Astrocyte (in vitro differentiated cells and primary cell): ENCODE data around the gene BNIPL. TPM values are rescaled to one million over a fixed set of nuclear protein-coding genes. Genes with fewer than 3 reads are reported as not detected.
A peak's percentile ranks its signal among the peaks of the same experiment; 100 is the strongest.

Experiments
- DNase-seq: peaks from one replicate; pipeline ENCODE4 v3.0.0-alpha.2; 2010; ENCODE audit warnings: low read depth
- FAIRE-seq: peaks from 2 replicates; lab custom pipeline; 2011; peaks lifted over from hg19 to GRCh38; lab: Jason Lieb, UNC
- H2AFZ ChIP-seq: 2 replicates; pipeline ENCODE4 v1.6.0; 2012; ENCODE audit warnings: low read depth, low read length, inconsistent platforms
- H3K27ac ChIP-seq: 2 replicates; pipeline ENCODE4 v1.5.1; 2011; ENCODE audit warnings: low read depth, low read length, inconsistent platforms
- H3K27me3 ChIP-seq: 2 replicates; pipeline ENCODE4 v1.6.0; 2011; ENCODE audit warnings: low read length, inconsistent platforms; ENCODE audit not compliant: insufficient read depth
- H3K36me3 ChIP-seq: 2 replicates; pipeline ENCODE4 v1.5.1; 2011; ENCODE audit warnings: low read length, inconsistent platforms; ENCODE audit not compliant: insufficient read depth
- H3K4me1 ChIP-seq: 2 replicates; pipeline ENCODE4 v1.5.1; 2011; ENCODE audit warnings: low read length, inconsistent platforms; ENCODE audit not compliant: insufficient read depth
- H3K4me2 ChIP-seq: 2 replicates; pipeline ENCODE4 v1.6.0; 2012; ENCODE audit warnings: low read length, inconsistent platforms
- H3K4me3 ChIP-seq: 2 replicates; pipeline ENCODE4 v1.5.1; 2011; ENCODE audit warnings: low read depth, mild to moderate bottlenecking, low read length, inconsistent platforms; ENCODE audit not compliant: insufficient read depth
- H3K79me2 ChIP-seq: 2 replicates; pipeline ENCODE4 v1.6.0; 2012; ENCODE audit warnings: mild to moderate bottlenecking, low read length, inconsistent platforms; ENCODE audit not compliant: insufficient read depth
- H3K9ac ChIP-seq: 2 replicates; pipeline ENCODE4 v1.6.0; 2012; ENCODE audit warnings: mild to moderate bottlenecking, low read length, inconsistent platforms
- H3K9me3 ChIP-seq: 2 replicates; pipeline ENCODE4 v1.5.1; 2012; ENCODE audit warnings: low read depth, mild to moderate bottlenecking, low read length, inconsistent platforms; ENCODE audit not compliant: insufficient read depth
- H4K20me1 ChIP-seq: 2 replicates; pipeline ENCODE4 v1.6.0; 2012; ENCODE audit warnings: low read length, inconsistent platforms; ENCODE audit not compliant: insufficient read depth
- H3K27ac Mint-ChIP-seq: one replicate; pipeline ENCODE4 v1.8.0; 2021; ENCODE audit warnings: mild to moderate bottlenecking, mixed read lengths; ENCODE audit not compliant: unreplicated experiment
- H3K27me3 Mint-ChIP-seq: one replicate; pipeline ENCODE4 v1.8.0; 2021; ENCODE audit warnings: low read depth, mixed read lengths; ENCODE audit not compliant: unreplicated experiment
- H3K36me3 Mint-ChIP-seq: one replicate; pipeline ENCODE4 v1.8.0; 2021; ENCODE audit warnings: low read depth, mixed read lengths; ENCODE audit not compliant: unreplicated experiment
- H3K4me1 Mint-ChIP-seq: one replicate; pipeline ENCODE4 v1.8.0; 2021; ENCODE audit warnings: low read depth, mixed read lengths; ENCODE audit not compliant: unreplicated experiment
- H3K4me3 Mint-ChIP-seq: one replicate; pipeline ENCODE4 v1.8.0; 2021; ENCODE audit warnings: mild to moderate bottlenecking, moderate library complexity, mixed read lengths; ENCODE audit not compliant: unreplicated experiment
- H3K9me3 Mint-ChIP-seq: one replicate; pipeline ENCODE4 v1.8.0; 2021; ENCODE audit warnings: mild to moderate bottlenecking, mixed read lengths; ENCODE audit not compliant: unreplicated experiment
- EZH2 ChIP-seq: IDR thresholded peaks from 2 replicates; pipeline ENCODE4 v1.6.1; 2012; ENCODE audit warnings: mild to moderate bottlenecking, low read length, inconsistent platforms; ENCODE audit not compliant: insufficient read depth
- total RNA-seq: library from RNA; stranded (reverse); gene quantifications from 2 replicates; pipeline ENCODE4 v1.2.1, GENCODE V29; 2021
- TF ChIP-seq, protein P1 (sequence below): IDR thresholded peaks from 2 replicates; pipeline ENCODE4 v1.5.1; 2011; ENCODE audit warnings: low read depth, mild to moderate bottlenecking, inconsistent platforms, low read length, moderate library complexity; ENCODE audit not compliant: insufficient read depth

The BNIPL gene
- total RNA-seq, 1 donor from 2014 or later: 0.73 TPM

DNA sequence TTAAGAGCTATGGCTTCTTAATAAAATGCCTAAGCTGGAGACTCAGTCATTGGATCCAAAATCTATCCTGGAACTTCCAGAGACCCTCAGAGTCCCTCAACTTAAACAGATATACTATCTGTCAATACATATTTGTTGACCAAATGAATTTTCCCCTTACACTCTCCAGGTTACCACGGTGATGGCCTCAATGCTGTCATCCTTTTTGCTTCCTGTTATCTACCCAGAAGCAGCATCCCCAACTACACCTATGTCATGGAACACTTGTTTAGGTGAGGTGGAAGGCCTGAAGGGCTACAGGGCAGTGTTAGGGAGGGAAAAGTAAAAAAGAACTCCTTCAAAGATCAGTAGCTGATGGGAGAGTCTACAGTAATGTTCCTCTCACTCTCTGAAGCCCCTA is 6.8 kb downstream of the BNIPL start:
- no peaks in the 10 kb centered on the region for H3K27me3 Mint-ChIP-seq
- Histone ChIP-seq H2AFZ (no peak overlapping the region), H3K79me2 (no peaks in the 10 kb centered on the region), H3K9me3 (no peaks in the 10 kb centered on the region), H3K4me1 (peaks cover 3% of the 10 kb centered on the region), H3K4me3 (no peak overlapping the region), H3K9ac (no peak overlapping the region), H3K4me2 (no peak overlapping the region), H3K36me3 (no peaks in the 10 kb centered on the region), H3K27me3 (no peaks in the 10 kb centered on the region), H4K20me1 (no peaks in the 10 kb centered on the region), H3K27ac (no peak overlapping the region)
- peaks cover 15% of the 10 kb centered on the region for H3K36me3 Mint-ChIP-seq
- no peak for DNase-seq
- FAIRE-seq: no peak
- H3K4me1 Mint-ChIP-seq: no peaks in the 10 kb centered on the region
- no peak overlapping the region for H3K4me3 Mint-ChIP-seq
- no peaks in the 10 kb centered on the region for H3K9me3 Mint-ChIP-seq
- no peak overlapping the region for H3K27ac Mint-ChIP-seq
- TF ChIP-seq EZH2: no peak
- TF ChIP-seq, protein P1, sequence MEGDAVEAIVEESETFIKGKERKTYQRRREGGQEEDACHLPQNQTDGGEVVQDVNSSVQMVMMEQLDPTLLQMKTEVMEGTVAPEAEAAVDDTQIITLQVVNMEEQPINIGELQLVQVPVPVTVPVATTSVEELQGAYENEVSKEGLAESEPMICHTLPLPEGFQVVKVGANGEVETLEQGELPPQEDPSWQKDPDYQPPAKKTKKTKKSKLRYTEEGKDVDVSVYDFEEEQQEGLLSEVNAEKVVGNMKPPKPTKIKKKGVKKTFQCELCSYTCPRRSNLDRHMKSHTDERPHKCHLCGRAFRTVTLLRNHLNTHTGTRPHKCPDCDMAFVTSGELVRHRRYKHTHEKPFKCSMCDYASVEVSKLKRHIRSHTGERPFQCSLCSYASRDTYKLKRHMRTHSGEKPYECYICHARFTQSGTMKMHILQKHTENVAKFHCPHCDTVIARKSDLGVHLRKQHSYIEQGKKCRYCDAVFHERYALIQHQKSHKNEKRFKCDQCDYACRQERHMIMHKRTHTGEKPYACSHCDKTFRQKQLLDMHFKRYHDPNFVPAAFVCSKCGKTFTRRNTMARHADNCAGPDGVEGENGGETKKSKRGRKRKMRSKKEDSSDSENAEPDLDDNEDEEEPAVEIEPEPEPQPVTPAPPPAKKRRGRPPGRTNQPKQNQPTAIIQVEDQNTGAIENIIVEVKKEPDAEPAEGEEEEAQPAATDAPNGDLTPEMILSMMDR: no peak

DNA sequence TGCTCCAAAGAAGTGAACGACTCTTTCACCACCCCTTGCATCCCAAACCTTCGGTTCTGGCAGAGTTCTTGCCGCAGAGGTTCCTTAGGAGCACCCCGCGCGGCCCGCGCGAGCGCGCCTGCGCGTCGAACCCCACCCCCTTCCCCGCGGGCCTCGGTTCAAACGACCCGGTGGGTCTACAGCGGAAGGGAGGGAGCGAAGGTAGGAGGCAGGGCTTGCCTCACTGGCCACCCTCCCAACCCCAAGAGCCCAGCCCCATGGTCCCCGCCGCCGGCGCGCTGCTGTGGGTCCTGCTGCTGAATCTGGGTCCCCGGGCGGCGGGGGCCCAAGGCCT is 11.2 kb downstream of the BNIPL start, which contains the start of gene C1orf56:
C1orf56 (plus strand) TSS at position 161 of the 334 bp plus-strand sequence; CDS start at position 258, 97 bp downstream.
- FAIRE-seq (no peak), DNase-seq (peak; percentile 53)
- Mint-ChIP-seq H3K36me3 (peaks cover 11% of the 10 kb centered on the region), H3K27me3 (no peaks in the 10 kb centered on the region), H3K9me3 (no peaks in the 10 kb centered on the region), H3K27ac (peak within 1 kb of the TSS; percentile 95), H3K4me3 (peak within 1 kb of the TSS; percentile 97), H3K4me1 (peaks cover 2% of the 10 kb centered on the region)
- Histone ChIP-seq H3K4me2 (peak within 1 kb of the TSS; percentile 95), H3K4me1 (peaks cover 11% of the 10 kb centered on the region), H3K9me3 (no peaks in the 10 kb centered on the region), H3K27ac (peak within 1 kb of the TSS; percentile 57), H3K79me2 (no peaks in the 10 kb centered on the region), H3K4me3 (peak within 1 kb of the TSS; percentile 77), H3K27me3 (no peaks in the 10 kb centered on the region), H2AFZ (peak within 1 kb of the TSS; percentile 58), H4K20me1 (peaks cover 25% of the 10 kb centered on the region), H3K9ac (peak within 1 kb of the TSS; percentile 83), H3K36me3 (peaks cover 15% of the 10 kb centered on the region)
- TF ChIP-seq EZH2: no peak
- TF ChIP-seq, protein P1: no peak

DNA sequence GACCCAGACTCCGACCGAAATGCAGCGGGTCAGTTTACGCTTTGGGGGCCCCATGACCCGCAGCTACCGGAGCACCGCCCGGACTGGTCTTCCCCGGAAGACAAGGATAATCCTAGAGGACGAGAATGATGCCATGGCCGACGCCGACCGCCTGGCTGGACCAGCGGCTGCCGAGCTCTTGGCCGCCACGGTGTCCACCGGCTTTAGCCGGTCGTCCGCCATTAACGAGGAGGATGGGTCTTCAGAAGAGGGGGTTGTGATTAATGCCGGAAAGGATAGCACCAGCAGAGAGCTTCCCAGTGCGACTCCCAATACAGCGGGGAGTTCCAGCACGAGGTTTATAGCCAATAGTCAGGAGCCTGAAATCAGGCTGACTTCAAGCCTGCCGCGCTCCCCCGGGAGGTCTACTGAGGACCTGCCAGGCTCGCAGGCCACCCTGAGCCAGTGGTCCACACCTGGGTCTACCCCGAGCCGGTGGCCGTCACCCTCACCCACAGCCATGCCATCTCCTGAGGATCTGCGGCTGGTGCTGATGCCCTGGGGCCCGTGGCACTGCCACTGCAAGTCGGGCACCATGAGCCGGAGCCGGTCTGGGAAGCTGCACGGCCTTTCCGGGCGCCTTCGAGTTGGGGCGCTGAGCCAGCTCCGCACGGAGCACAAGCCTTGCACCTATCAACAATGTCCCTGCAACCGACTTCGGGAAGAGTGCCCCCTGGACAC is 11.7 kb downstream of the BNIPL start:
- H3K4me3 ChIP-seq: peak overlapping the region; percentile 77
- peak overlapping the region; percentile 95 for H3K27ac Mint-ChIP-seq
- TF ChIP-seq, protein P1: no peak
- no peak for TF ChIP-seq EZH2
- H3K9me3 ChIP-seq: no peaks in the 10 kb centered on the region
- peak overlapping the region; percentile 97 for H3K4me3 Mint-ChIP-seq
- H3K36me3 ChIP-seq: peaks cover 20% of the 10 kb centered on the region
- peaks cover 31% of the 10 kb centered on the region for H4K20me1 ChIP-seq
- peak overlapping the region; percentile 95 for H3K4me2 ChIP-seq
- peaks cover 2% of the 10 kb centered on the region for H3K4me1 Mint-ChIP-seq
- H3K36me3 Mint-ChIP-seq: peaks cover 8% of the 10 kb centered on the region
- H2AFZ ChIP-seq: peak overlapping the region; percentile 58
- H3K27me3 ChIP-seq: no peaks in the 10 kb centered on the region
- H3K79me2 ChIP-seq: peaks cover 3% of the 10 kb centered on the region
- FAIRE-seq (no peak), DNase-seq (peak; percentile 56)
- peaks cover 11% of the 10 kb centered on the region for H3K4me1 ChIP-seq
- H3K9me3 Mint-ChIP-seq: no peaks in the 10 kb centered on the region
- H3K9ac ChIP-seq: peak overlapping the region; percentile 83
- no peaks in the 10 kb centered on the region for H3K27me3 Mint-ChIP-seq
- peak overlapping the region; percentile 57 for H3K27ac ChIP-seq
